ENCODE data around the gene SCN8A.

SCN8A gene

DNA sequence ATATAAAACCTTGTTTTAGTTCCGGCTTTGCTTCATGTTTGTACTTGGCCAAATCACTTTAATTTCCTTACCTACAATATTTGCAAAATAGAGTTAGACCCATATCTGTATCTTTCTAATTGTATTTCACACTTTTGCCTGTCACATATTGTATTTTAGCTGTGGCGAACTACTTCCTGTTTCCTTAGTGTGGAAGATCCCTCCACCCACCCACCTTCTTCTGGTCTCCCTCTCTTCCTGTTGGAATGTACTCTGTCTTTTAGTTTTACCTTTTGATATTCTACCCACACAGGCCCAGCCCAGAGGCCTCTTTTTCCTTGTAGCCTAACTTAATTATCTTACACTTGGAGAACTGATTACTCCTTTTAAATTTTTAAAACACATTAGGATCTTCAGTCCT is 78.2 kb downstream of the SCN8A start:
- no peak for DNase-seq (ENCODE audit: low spot score)
- TF ChIP-seq CTCF (IDR thresholded peaks at IDR 0.05; ENCODE audit: extremely low read depth, missing control alignments), result no peak

GRCh38 chr12:51669996-51670395 is 79.0 kb downstream of the SCN8A start:
- no peak for TF ChIP-seq CTCF (IDR thresholded peaks at IDR 0.05; ENCODE audit: extremely low read depth, missing control alignments)
- no peak for DNase-seq (ENCODE audit: low spot score)

DNA sequence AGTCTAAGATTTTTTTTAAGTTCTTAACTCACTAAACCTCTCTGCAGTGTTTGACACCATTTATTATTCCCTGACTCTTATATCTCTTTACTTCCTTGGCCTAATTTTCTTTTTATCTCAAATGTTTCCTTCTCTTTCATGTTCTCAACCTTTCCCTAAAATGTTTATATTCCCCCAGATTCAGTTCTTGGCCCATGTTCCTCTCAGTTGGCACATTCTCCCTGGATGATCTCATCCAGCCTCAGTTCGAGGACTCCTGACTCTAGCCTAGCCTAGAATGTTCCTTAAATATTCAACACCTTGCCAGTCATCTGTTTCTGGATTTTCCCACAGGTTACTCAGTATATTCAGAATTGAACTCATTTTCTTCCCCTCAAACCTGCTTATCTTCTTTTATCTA is 81.3 kb downstream of the SCN8A start:
- DNase-seq (ENCODE audit: low spot score), result no peak
- TF ChIP-seq CTCF (IDR thresholded peaks at IDR 0.05; ENCODE audit: extremely low read depth, missing control alignments), result no peak

DNA sequence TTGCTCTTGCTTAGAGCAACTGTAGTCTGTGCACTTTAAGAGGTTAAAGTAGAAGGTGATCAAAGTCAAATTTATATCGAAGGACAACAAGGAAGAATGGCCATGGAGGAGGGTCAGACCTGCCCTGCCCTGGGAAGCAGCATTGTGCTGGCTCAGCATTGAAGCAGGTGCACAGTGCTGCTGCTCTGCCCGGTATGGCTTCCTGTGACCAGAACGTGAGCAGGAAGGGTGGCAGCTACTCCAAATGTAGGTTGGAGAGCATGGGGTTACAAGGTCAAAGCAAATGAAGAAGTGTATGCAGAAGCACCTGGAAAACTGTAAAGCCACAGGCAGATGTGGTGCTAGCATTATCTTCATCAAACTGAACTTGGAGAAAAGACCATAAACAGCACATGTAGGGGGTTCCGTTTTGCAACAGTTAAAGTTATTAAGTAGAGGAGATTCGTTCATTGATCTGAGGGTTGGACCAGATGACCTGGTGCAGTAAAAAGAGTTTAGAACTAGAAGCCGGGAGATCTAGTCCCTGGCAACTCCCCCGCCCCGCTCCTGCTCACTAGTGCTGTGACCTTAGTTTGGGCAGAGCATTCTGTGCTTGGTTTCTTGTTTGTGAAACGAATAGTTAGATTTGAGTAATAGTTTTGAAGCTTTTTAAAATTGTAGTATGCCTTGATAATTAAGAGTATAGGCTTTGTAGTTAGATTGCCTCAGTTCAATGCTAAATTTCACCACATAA is 84.2 kb downstream of the SCN8A start:
- no peak for TF ChIP-seq CTCF (IDR thresholded peaks at IDR 0.05; ENCODE audit: extremely low read depth, missing control alignments)
- no peak for DNase-seq (ENCODE audit: low spot score)

- no peak for DNase-seq (ENCODE audit: low spot score)
- TF ChIP-seq CTCF (IDR thresholded peaks at IDR 0.05; ENCODE audit: extremely low read depth, missing control alignments), result no peak
Observed at GRCh38 chr12:51676875-51677274, 85.8 kb downstream of the SCN8A start.

- no peak for TF ChIP-seq CTCF (IDR thresholded peaks at IDR 0.05; ENCODE audit: extremely low read depth, missing control alignments)
- DNase-seq (ENCODE audit: low spot score), result no peak
Observed at GRCh38 chr12:51677284-51677968, 86.4 kb downstream of the SCN8A start.

DNA sequence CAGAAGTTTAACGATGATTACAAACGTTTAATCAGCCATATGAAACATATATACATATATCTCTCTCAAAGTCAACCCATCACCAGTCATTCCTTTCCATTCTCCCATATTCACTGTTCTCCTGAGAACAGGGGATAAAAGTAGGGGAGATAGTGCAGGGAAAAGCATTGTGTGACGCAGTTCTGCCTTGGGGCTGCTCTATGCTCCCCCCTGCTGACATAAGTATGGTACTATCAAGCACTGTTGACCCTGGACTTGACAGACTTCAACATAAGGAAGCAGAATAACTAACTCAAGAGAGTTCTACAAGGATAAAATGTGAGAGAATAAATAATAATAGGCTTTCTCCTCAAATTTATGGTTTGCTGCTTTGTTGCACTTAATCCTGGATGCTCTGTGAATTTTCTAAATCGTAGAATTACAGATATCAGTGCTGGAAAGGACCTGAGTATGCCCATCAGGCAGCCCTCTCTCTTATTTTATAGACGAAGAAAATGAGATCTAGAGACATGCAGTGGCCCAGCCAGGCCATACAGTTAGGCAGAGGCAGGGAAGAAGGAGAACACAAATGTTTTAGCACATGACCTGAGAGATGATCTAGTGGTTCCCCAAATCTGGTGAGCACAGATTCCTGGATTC is 87.2 kb downstream of the SCN8A start:
- peak; percentile 48 for TF ChIP-seq CTCF (IDR thresholded peaks at IDR 0.05; ENCODE audit: extremely low read depth, missing control alignments)
- DNase-seq (ENCODE audit: low spot score), result peak; percentile 46
